HL-60/S4 treated with phorbol 12-myristate 13-acetate at 8.2 ng/mL for 4 days and 3 days (cell line): ENCODE data around the gene PILRB.
"Not testable (repeated sequence)": the region's sequence is repeated elsewhere in the genome, so short reads cannot be mapped to it uniquely, and the experiment has no call there.

Experiments
- in situ Hi-C: fragments of 300-500 bp; cut with MboI; formaldehyde crosslinking; loops from 2 replicates; pipeline ENCODE4 v1.15.0; 2022; ENCODE audit warnings: low sequenced_read_pairs

The PILRB gene

GRCh38 chr7:100358027-100358856 lies at the start of gene PILRB:
PILRB (plus strand) TSS chr7:100358117; CDS start chr7:100358303, 186 bp downstream.
- in situ Hi-C loops = loop anchor here (10.0 kb wide), 1 partner anchor 47 kb away; no protein-coding TSS in a partner anchor

GRCh38 chr7:100318329-100318728 lies 39.6 kb upstream of the PILRB start:
- in situ Hi-C loops = not testable (repeated sequence)

- in situ Hi-C loops = not testable (repeated sequence)
Observed at GRCh38 chr7:100321648-100322047, 36.3 kb upstream of the PILRB start.

GRCh38 chr7:100324194-100324593 lies 33.7 kb upstream of the PILRB start:
- in situ Hi-C loops = not testable (repeated sequence)

- in situ Hi-C loops = not testable (repeated sequence)
Observed at GRCh38 chr7:100325671-100326070, 32.2 kb upstream of the PILRB start.

- in situ Hi-C loops = not testable (repeated sequence)
Observed at GRCh38 chr7:100326914-100327313, 31.0 kb upstream of the PILRB start.

GRCh38 chr7:100335566-100336466 lies 22.1 kb upstream of the PILRB start:
- in situ Hi-C loops = not testable (repeated sequence)

- in situ Hi-C loops = not testable (repeated sequence)
Observed at GRCh38 chr7:100338083-100338696, 19.7 kb upstream of the PILRB start.

- in situ Hi-C loops = not testable (repeated sequence)
Observed at GRCh38 chr7:100341286-100341685, 16.6 kb upstream of the PILRB start.

- in situ Hi-C loops = no loop called here
Observed at GRCh38 chr7:100342765-100343164, 15.2 kb upstream of the PILRB start.

- in situ Hi-C loops = not testable (repeated sequence)
Observed at GRCh38 chr7:100344124-100344559, 13.8 kb upstream of the PILRB start.

- in situ Hi-C loops = not testable (repeated sequence)
Observed at GRCh38 chr7:100344560-100345287, 13.2 kb upstream of the PILRB start.

- in situ Hi-C loops = not testable (repeated sequence)
Observed at GRCh38 chr7:100345288-100345672, 12.6 kb upstream of the PILRB start.

- in situ Hi-C loops = no loop called here
Observed at GRCh38 chr7:100346921-100347320, 11.0 kb upstream of the PILRB start.

- in situ Hi-C loops = no loop called here
Observed at GRCh38 chr7:100348805-100349204, 9.1 kb upstream of the PILRB start.

- in situ Hi-C loops = loop anchor here (10.0 kb wide), 1 partner anchor 55 kb away; no protein-coding TSS in a partner anchor
Observed at GRCh38 chr7:100349757-100350156, 8.2 kb upstream of the PILRB start.

GRCh38 chr7:100351657-100352058 lies 6.3 kb upstream of the PILRB start:
- in situ Hi-C loops = loop anchor here (10.0 kb wide), 1 partner anchor 53 kb away; no protein-coding TSS in a partner anchor

- in situ Hi-C loops = loop anchor here (10.0 kb wide), 1 partner anchor 52 kb away; no protein-coding TSS in a partner anchor
Observed at GRCh38 chr7:100352230-100352781, 5.6 kb upstream of the PILRB start.

- in situ Hi-C loops = loop anchor here (10.0 kb wide), 1 partner anchor 52 kb away; no protein-coding TSS in a partner anchor
Observed at GRCh38 chr7:100352984-100353684, 4.8 kb upstream of the PILRB start.
